T-cell (primary cell): ENCODE data around the gene BCCIP. TPM values are rescaled to one million over a fixed set of nuclear protein-coding genes. Genes with fewer than 3 reads are reported as not detected.

Source experiments
- ATAC-seq, 4 experiments: fragments of 200-7000 bp in 3 of 4; fragments of 150-1000 bp in 1 of 4; cut with Tn5 transposase; replicated peaks in 1 of 4; 1 replicate in 3 of 4; 2 replicates in 1 of 4; pipeline ENCODE4 v1.10.0; 2021; ENCODE audit warnings: moderate library complexity in 3 of 4, mild to moderate bottlenecking in 2 of 4, moderate number of reproducible peaks in 1 of 4
- CTCF ChIA-PET, 2 donors: fragments of 300-600 bp; sonication (Branson Sonifier 250); formaldehyde crosslinking; loops; one replicate each; lab custom pipeline; 2022; ENCODE audit warnings: antibody characterized with exemption in 2 of 2; lab: Charles Lee
- POLR2A ChIA-PET, 2 donors: fragments of 300-600 bp; sonication (Branson Sonifier 250); formaldehyde crosslinking; loops; one replicate each; lab custom pipeline; 2022; ENCODE audit warnings: antibody characterized with exemption in 2 of 2; lab: Charles Lee
- DNase-seq, 35 experiments: peaks; one replicate each; pipeline versions ENCODE4 v3.0.0 to v3.0.0-alpha.2; 2013 to 2023
- H3K27ac ChIP-seq: one replicate; pipeline ENCODE4 v1.5.1; 2013; ENCODE audit warnings: low read length
- H3K27me3 ChIP-seq, 2 experiments: replicated peaks in 1 of 2; 1 replicate in 1 of 2; 2 replicates in 1 of 2; pipeline versions ENCODE4 v1.6.1 to v1.7.0; 2013; ENCODE audit warnings: low read length in 1 of 2, mixed read lengths in 1 of 2; ENCODE audit not compliant: control insufficient read depth in 2 of 2, insufficient read depth in 2 of 2; ENCODE audit errors: extremely low read depth in 1 of 2
- H3K36me3 ChIP-seq, 2 donors: 1 replicate in 1 of 2; 2 replicates in 1 of 2; pipeline versions ENCODE4 v1.6.1 to v1.7.0; 2013; ENCODE audit warnings: low read length in 1 of 2; ENCODE audit not compliant: control insufficient read depth in 2 of 2, insufficient read depth in 1 of 2; ENCODE audit errors: extremely low read depth in 1 of 2
- H3K4me1 ChIP-seq, 2 experiments: 1 replicate in 1 of 2; 2 replicates in 1 of 2; pipeline versions ENCODE4 v1.6.1 to v1.7.0; 2013; ENCODE audit warnings: low read length in 2 of 2, mixed read lengths in 1 of 2; ENCODE audit not compliant: insufficient read depth in 2 of 2, control insufficient read depth in 1 of 2; ENCODE audit errors: extremely low read depth in 1 of 2
- H3K4me3 ChIP-seq, 2 donors: 1 replicate in 1 of 2; 2 replicates in 1 of 2; pipeline versions ENCODE4 v1.5.1 to v1.7.0; 2013; ENCODE audit warnings: mild to moderate bottlenecking in 2 of 2, low read length in 1 of 2, moderate library complexity in 1 of 2; ENCODE audit not compliant: control insufficient read depth in 1 of 2; ENCODE audit errors: extremely low read depth in 1 of 2
- H3K9me3 ChIP-seq: 2 replicates; pipeline ENCODE4 v1.7.0; 2013
- H3K27ac Mint-ChIP-seq, 2 donors: one replicate each; pipeline ENCODE4 v1.8.0; 2020 to 2021; ENCODE audit warnings: mild to moderate bottlenecking in 2 of 2, mixed read lengths in 2 of 2
- H3K27me3 Mint-ChIP-seq, 2 donors: one replicate each; pipeline ENCODE4 v1.8.0; 2021 to 2022; ENCODE audit warnings: mixed read lengths in 2 of 2
- H3K36me3 Mint-ChIP-seq: one replicate; pipeline ENCODE4 v1.8.0; 2021; ENCODE audit warnings: mixed read lengths
- H3K4me1 Mint-ChIP-seq, 3 donors: one replicate each; pipeline ENCODE4 v1.8.0; 2020 to 2022; ENCODE audit warnings: mixed read lengths in 3 of 3, mild to moderate bottlenecking in 1 of 3
- H3K4me3 Mint-ChIP-seq, 3 donors: one replicate each; pipeline ENCODE4 v1.8.0; 2020 to 2022; ENCODE audit warnings: mild to moderate bottlenecking in 3 of 3, mixed read lengths in 3 of 3, moderate library complexity in 3 of 3
- H3K9me3 Mint-ChIP-seq, 3 donors: one replicate each; pipeline ENCODE4 v1.8.0; 2020 to 2022; ENCODE audit warnings: mixed read lengths in 3 of 3
- WGBS: methylation state at CpG from one replicate; pipeline ENCODE4 v1.1.5; 2013; ENCODE audit warnings: missing lambda C conversion rate; ENCODE audit not compliant: insufficient coverage; 5-methylcytosine and 5-hydroxymethylcytosine counted together
- total RNA-seq, 35 experiments: library from RNA in 6 of 35; stranded (reverse) in 6 of 35; fragments of 120-200 nt in 1 of 35; gene quantifications; one replicate each; pipeline versions ENCODE4 v1.2.1 to v1.2.4 and lab custom pipeline; 2013 to 2026

The BCCIP gene
- total RNA-seq, 5 donors from 2014 or later (not counting 1 experiment from before 2014, with no cell fraction given): 34.0 to 43.2 (median 38.2) TPM

DNA sequence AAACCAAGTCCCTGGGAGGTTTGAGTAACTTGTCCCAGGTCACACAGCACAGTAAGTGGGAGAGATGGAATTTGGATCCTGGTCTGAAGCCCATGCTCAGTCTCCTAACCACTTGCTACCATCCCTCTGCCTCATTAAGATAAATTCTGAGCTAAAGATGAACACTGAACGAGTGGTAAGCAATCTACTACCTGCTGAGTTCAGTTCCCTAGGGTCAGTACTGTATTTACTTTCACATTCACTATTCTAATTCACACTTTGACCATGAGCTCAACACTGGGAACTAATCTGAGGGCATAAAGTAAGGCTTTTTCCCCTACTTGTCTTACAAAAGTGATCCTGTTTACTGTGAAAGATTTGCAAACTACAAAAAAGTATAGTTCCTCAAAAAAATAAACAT is 2.6 kb upstream of the BCCIP start:
- no peaks in the 10 kb centered on the region for H3K9me3 ChIP-seq
- Mint-ChIP-seq H3K27ac (no peak overlapping the region), H3K4me1 (peaks cover 15 to 22% (median 18%) of the 10 kb centered on the region in 3 donors), H3K4me3 (peak overlapping the region in 1 of 3 donors; percentile 72), H3K27me3 (no peaks in the 10 kb centered on the region), H3K36me3 (peaks cover 3% of the 10 kb centered on the region), H3K9me3 (no peaks in the 10 kb centered on the region)
- WGBS: no CpG with 5 or more reads among the region's 1 CpG
- ChIA-PET POLR2A (interaction anchor here in 1 of 2 donors (0.5 kb wide), 1 partner anchor 496 kb away, joined by 3 read pairs; no protein-coding TSS in a partner anchor), CTCF (interaction anchor here in 1 of 2 donors (0.7 kb wide), 1 partner anchor 77 kb away, joined by 3 read pairs; no protein-coding TSS in a partner anchor)
- H3K4me3 ChIP-seq: no peak overlapping the region
- H3K27me3 ChIP-seq: no peaks in the 10 kb centered on the region
- no peak for ATAC-seq
- H3K4me1 ChIP-seq: peaks cover 18 to 30% of the 10 kb centered on the region in 2 experiments
- no peak for DNase-seq
- peaks cover 0 to 4% of the 10 kb centered on the region in 2 donors for H3K36me3 ChIP-seq
- no peak overlapping the region for H3K27ac ChIP-seq

DNA sequence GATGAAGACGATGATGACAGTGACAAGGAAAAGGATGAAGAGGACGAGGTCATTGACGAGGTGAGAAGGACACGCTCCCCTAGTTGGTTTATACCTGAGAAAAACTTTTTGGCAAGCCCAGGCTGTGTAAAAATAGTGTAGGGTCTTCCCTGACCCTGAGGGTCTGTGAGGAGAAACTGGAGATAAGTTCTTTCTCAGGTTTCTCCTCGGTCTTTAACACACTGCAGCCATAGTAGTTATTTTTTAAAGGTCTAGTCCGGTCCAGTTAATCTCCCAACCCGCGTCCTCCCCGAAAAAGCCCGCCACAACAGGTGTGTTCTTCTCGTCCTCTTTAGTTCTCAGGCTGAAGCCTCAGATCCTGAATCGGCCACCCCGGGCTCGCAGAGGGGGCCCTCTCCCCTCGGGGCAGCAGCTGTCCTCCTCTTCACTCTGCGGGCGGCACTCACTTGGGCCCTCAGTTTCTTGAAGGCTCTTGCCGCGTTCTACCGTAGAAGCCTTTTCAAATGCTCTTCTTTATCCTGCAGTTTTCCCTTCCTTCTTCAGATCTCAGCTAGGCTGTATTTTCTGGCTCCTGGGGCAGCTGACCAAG is 411 bp downstream of the BCCIP start:
- peaks cover 17% of the 10 kb centered on the region for H3K36me3 Mint-ChIP-seq
- H3K4me3 ChIP-seq: peak overlapping the region; percentile 94
- no peaks in the 10 kb centered on the region for H3K27me3 ChIP-seq
- ChIA-PET POLR2A (interaction anchor here in 1 of 2 donors (1.1 kb wide), 1 partner anchor 104 kb away, joined by 3 read pairs; the partner anchor contains the start of gene EDRF1), CTCF (interaction anchor here in 1 of 2 donors (1.0 kb wide), 2 partner anchors 8 to 104 kb away, joined by 3 to 4 read pairs; partner anchors contain the start of gene EDRF1)
- peak overlapping the region; percentile 87 for H3K27ac ChIP-seq
- H3K27me3 Mint-ChIP-seq: no peaks in the 10 kb centered on the region
- no peak overlapping the region for H3K27ac Mint-ChIP-seq
- peak in 2 of 4 experiments; percentile 2 to 10 for ATAC-seq
- H3K4me3 Mint-ChIP-seq: no peak overlapping the region
- H3K36me3 ChIP-seq: peaks cover 2 to 21% of the 10 kb centered on the region in 2 donors
- no peaks in the 10 kb centered on the region for H3K9me3 Mint-ChIP-seq
- H3K4me1 Mint-ChIP-seq: peaks cover 21 to 34% (median 33%) of the 10 kb centered on the region in 3 donors
- DNase-seq: peak in 4 of 35 experiments; percentile 1 to 14 (median 4)
- peaks cover 18 to 30% of the 10 kb centered on the region in 2 experiments for H3K4me1 ChIP-seq
- 0% methylated on average over 18 of the region's 20 CpGs for WGBS
- H3K9me3 ChIP-seq: no peaks in the 10 kb centered on the region

DNA sequence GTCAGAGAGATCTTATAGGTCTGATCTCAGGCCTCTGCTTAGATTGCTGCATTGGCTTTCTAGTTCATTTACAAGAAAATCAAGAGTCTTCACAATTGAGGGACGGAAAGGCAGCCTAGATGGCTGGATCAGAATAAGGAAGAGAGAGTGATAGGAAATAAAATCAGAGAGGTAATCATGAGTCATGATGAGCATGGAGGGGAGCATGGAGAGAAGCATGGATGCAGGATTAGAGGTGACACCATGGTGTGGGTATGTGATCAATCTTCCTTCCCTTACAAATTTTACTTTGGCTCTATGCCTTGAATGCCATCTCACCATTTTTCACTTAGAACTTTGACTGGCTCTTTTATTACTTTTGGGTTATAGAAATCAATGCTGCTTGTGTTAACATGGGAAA is 1.4 kb downstream of the BCCIP start:
- peaks cover 7 to 31% of the 10 kb centered on the region in 2 donors for H3K36me3 ChIP-seq
- peaks cover 18 to 30% of the 10 kb centered on the region in 2 experiments for H3K4me1 ChIP-seq
- WGBS: 60% methylated on average over 1 of the region's 1 CpG
- H3K27ac ChIP-seq: no peak overlapping the region
- H3K36me3 Mint-ChIP-seq: peaks cover 26% of the 10 kb centered on the region
- no peak for DNase-seq
- ChIA-PET POLR2A (no interaction called here), CTCF (no interaction called here)
- H3K4me3 Mint-ChIP-seq: no peak overlapping the region
- H3K4me1 Mint-ChIP-seq: peaks cover 21 to 38% (median 34%) of the 10 kb centered on the region in 3 donors
- H3K27me3 Mint-ChIP-seq: no peaks in the 10 kb centered on the region
- H3K4me3 ChIP-seq: peak overlapping the region in 1 of 2 donors; percentile 10
- H3K27ac Mint-ChIP-seq: no peak overlapping the region
- H3K9me3 Mint-ChIP-seq: no peaks in the 10 kb centered on the region
- no peaks in the 10 kb centered on the region for H3K27me3 ChIP-seq
- H3K9me3 ChIP-seq: no peaks in the 10 kb centered on the region
- no peak for ATAC-seq

DNA sequence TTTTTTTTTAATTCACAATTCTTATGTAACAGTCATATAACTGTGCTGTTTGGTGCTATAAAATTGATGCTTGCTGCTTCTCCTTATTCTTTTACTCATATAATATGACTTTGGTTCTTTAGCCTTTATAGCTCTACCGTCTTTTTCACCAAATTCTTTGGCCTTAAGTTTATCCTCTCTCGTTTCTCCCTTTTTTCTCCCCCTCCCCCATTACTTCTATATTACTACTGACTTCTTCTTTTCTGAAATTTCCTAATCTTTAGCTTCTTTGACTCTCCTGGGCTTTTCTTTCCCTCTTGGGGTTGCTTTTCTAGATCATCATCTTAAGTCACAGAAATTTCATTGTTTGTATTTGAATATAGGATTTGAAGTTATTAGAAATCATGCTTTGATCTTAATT is 3.8 kb downstream of the BCCIP start:
- Mint-ChIP-seq H3K36me3 (peaks cover 37% of the 10 kb centered on the region), H3K4me1 (peaks cover 6 to 19% (median 18%) of the 10 kb centered on the region in 3 donors), H3K27me3 (no peaks in the 10 kb centered on the region), H3K9me3 (no peaks in the 10 kb centered on the region), H3K27ac (no peak overlapping the region), H3K4me3 (no peak overlapping the region)
- no peaks in the 10 kb centered on the region for H3K9me3 ChIP-seq
- no peak for DNase-seq
- H3K36me3 ChIP-seq: peaks cover 7 to 47% of the 10 kb centered on the region in 2 donors
- no peaks in the 10 kb centered on the region for H3K27me3 ChIP-seq
- ChIA-PET CTCF (interaction anchor here (0.5 to 1.0 kb wide), 2 partner anchors 9 to 218 kb away, joined by 3 to 5 read pairs; no protein-coding TSS in a partner anchor), POLR2A (interaction anchor here in 1 of 2 donors (0.7 kb wide), 1 partner anchor 74 kb away, joined by 6 read pairs; no protein-coding TSS in a partner anchor)
- H3K4me1 ChIP-seq: peaks cover 9 to 23% of the 10 kb centered on the region in 2 experiments
- no peak overlapping the region for H3K27ac ChIP-seq
- 90% methylated on average over 2 of the region's 2 CpGs for WGBS
- ATAC-seq: no peak
- no peak overlapping the region for H3K4me3 ChIP-seq

DNA sequence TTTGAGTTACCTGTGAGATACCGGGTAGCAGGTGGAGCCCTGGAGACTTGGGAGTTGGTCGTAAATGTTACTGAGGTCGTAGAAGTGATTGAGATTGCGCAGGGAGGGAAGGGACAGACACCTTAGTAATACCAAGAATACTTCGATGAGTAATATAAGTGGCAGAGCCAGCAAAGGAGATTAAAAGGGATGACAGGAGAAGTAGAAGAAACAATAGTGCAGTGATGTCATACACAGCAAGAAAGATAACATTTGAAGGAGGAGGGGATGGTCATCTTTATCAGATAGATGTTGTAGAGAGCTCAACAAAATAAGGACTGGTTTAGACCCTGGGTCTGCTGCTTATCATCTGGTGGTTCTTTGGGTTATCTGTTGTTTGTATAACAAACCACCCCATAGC is 5.0 kb downstream of the BCCIP start:
- Histone ChIP-seq H3K27ac (no peak overlapping the region), H3K4me3 (no peak overlapping the region), H3K27me3 (no peaks in the 10 kb centered on the region), H3K36me3 (peaks cover 7 to 59% of the 10 kb centered on the region in 2 donors), H3K4me1 (peaks cover 8 to 18% of the 10 kb centered on the region in 2 experiments), H3K9me3 (no peaks in the 10 kb centered on the region)
- 64% methylated on average over 5 of the region's 5 CpGs for WGBS
- DNase-seq: no peak
- Mint-ChIP-seq H3K4me3 (no peak overlapping the region), H3K36me3 (peaks cover 37% of the 10 kb centered on the region), H3K27me3 (no peaks in the 10 kb centered on the region), H3K4me1 (peaks cover 6 to 16% (median 16%) of the 10 kb centered on the region in 3 donors), H3K9me3 (no peaks in the 10 kb centered on the region), H3K27ac (no peak overlapping the region)
- ChIA-PET CTCF (no interaction called here), POLR2A (interaction anchor here in 1 of 2 donors (0.5 kb wide), 1 partner anchor 11 kb away, joined by 6 read pairs; no protein-coding TSS in a partner anchor)
- ATAC-seq: no peak

DNA sequence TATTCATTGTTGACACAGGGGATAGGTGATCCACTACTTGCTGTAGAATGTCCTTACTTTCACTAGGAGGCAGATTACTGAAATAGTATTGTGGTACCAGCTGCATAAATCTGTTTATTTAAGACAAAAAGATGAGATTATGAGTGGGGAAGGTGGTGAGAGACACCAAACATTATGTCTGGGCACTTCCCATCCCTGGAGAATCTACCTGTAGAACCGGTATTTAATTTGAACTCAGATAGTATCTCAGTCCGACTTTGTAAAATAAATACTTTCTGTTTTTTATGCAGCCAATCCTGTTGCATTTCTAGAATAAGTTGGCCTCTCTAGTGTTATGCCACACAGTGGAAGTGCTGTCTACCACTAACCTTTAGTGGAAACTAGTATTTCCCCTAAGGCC is 13.4 kb downstream of the BCCIP start:
- H3K27ac ChIP-seq: no peak overlapping the region
- H3K36me3 ChIP-seq: peaks cover 10 to 76% of the 10 kb centered on the region in 2 donors
- Mint-ChIP-seq H3K4me1 (no peaks in the 10 kb centered on the region), H3K27me3 (no peaks in the 10 kb centered on the region), H3K4me3 (no peak overlapping the region), H3K36me3 (peaks cover 42% of the 10 kb centered on the region), H3K9me3 (no peaks in the 10 kb centered on the region), H3K27ac (no peak overlapping the region)
- no peak for DNase-seq
- H3K27me3 ChIP-seq: no peaks in the 10 kb centered on the region
- no peak overlapping the region for H3K4me3 ChIP-seq
- no peaks in the 10 kb centered on the region for H3K4me1 ChIP-seq
- POLR2A ChIA-PET: no interaction called here
- CTCF ChIA-PET: no interaction called here
- H3K9me3 ChIP-seq: no peaks in the 10 kb centered on the region
- WGBS: no CpG with 5 or more reads among the region's 2 CpGs
- ATAC-seq: no peak
